GM18868 (cell line): ENCODE data around the gene PRDM12.

Source experiments
- ATAC-seq: cut with Tn5 transposase; IDR thresholded peaks from one replicate; pipeline ENCODE4 v1.9.1; 2021; ENCODE audit warnings: mild to moderate bottlenecking, moderate library complexity; ENCODE audit not compliant: unreplicated experiment

The PRDM12 gene

DNA sequence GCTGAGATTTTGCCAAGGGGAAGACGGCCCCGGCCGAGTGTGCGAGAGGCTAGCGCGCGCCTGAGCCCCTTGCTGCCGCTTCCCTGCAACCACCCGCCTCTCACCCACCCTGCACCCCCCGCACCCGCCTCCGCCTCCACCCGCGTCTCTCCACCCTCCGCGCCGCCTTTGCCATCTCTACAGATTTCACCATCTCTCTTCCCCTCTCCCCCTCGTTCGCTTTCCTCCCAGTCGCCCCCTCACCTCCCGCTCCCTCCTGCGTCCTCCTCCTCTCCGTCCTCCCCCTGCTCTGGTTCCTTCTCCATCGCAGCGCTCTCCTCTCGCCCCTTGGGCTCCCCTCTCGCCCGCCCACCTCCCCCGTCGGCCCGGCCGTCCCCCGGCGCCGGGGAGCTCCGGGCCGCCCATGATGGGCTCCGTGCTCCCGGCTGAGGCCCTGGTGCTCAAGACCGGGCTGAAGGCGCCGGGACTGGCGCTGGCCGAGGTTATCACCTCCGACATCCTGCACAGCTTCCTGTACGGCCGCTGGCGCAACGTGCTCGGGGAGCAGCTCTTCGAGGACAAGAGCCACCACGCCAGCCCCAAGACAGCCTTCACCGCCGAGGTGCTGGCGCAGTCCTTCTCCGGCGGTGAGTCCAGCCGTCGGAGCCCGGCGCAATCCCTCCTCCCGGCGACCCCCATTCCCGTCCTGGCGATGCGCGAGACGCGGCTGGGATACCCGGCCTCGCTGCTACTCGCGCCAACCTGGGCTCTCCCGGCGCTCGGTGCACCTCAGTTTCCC is at the start of gene PRDM12:
Gene PRDM12, plus strand, starts transcription at position 344 of the 778 bp plus-strand sequence. Its CDS starts 60 bp downstream, at position 404.
- ATAC-seq: no peak

DNA sequence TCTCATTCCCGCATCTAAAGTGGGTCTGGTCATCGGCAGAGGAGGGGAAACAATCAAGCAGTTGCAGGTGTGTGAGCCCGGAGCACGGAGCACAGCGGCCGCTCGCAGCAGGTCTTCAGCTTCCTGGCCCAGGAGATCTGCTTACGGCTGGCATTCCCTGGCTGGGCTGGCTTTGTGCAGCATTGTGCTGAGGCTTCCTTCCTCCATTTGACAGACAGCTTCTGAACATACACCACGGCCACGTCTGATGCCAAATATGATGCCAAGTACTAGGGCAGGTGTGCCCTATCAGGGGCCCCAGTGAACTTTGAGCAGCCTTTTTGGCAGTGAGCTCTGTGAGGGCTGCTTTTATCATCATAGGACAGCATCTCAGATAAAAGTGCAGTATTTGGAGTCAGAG is 47.9 kb upstream of the PRDM12 start:
- ATAC-seq: no peak

DNA sequence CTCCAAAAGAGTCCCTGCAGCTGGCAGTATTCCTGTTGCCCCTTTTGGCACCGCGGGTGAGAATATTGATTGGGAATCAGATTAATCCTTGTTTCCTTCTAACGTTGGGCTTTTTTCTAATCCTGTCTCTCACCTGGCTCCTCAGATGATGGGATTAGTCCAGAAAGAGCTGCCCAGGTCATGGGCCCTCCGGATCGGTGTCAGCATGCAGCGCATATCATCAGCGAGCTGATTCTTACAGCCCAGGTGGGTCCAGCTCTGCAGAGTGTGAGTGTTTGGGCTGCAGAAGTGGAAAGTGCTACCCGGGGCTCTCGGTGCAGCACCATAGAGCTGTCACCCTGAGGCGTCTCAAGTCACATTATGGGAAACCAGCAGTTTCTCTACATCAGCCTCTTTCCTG is 40.9 kb upstream of the PRDM12 start:
- ATAC-seq: no peak

DNA sequence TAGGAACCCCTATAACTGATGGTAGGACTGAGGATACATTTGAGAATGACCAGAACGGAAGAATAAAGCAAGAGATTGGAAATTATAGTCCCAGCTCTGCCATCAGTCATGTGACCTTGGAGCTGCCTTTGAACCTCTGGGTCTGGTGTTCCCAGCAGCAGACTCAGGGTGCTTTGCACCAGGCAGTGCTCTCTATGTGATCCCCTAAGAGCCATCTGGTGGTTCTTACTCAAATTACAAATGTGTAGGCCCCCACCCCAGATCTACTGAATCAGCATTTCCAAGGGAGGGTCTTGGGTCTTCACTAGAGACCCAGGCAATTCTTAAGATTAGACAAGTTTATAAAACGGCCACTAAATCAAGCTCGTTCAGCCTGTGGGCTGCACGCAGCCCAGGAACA is 40.2 kb upstream of the PRDM12 start:
- ATAC-seq: no peak

DNA sequence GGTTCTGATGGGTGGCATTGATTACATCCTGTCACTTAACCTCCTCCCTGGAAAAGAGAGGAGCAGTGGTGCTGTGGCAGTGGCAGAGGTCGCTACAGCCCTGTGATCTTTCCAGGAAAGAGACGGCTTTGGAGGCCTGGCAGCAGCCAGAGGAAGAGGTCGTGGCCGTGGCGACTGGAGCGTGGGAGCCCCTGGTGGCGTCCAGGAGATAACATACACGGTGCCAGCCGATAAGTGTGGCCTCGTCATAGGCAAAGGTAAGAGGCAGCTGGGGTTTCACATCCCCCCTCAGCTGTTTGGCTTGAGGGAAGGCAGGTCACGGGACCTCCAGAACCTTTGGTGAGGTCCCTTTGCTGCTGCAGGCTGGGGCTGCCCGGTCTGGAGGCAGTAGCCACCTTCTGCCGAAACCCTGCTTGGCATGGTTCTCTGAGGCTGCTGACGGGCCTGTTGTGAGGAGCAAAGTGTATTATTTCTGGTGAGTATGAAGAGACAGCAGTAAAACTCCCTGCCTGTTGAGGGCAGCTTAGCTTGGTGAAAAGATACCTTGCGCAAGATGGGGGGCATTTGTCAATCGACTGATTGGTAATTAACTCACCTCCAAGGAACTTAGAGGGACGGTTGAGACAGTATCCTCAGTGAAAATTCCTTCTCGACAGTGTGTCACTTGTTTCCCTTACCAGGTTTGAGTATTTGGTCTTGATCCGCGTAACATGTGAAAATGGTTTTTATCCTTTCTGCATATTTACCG is 38.0 kb upstream of the PRDM12 start:
- no peak for ATAC-seq

DNA sequence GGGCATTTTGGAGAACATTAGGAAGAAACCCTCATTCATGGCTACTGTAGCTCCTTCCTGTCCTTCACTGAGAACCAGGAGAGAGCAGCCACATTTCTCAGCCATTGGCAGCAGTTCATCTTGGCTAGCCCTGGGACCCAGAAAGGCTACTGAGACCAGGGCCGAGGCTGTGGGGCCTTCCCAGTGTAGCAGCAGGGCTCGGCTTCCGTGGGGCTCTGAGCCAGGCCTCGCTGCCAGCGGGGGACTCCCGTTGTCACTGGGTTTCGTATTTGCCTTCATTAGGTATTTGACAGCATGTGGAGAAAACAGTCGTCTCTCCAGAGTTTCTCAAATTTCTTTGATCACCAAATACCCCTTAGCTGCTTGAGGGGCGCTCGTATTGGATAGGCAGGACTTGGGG is 37.3 kb upstream of the PRDM12 start:
- no peak for ATAC-seq

DNA sequence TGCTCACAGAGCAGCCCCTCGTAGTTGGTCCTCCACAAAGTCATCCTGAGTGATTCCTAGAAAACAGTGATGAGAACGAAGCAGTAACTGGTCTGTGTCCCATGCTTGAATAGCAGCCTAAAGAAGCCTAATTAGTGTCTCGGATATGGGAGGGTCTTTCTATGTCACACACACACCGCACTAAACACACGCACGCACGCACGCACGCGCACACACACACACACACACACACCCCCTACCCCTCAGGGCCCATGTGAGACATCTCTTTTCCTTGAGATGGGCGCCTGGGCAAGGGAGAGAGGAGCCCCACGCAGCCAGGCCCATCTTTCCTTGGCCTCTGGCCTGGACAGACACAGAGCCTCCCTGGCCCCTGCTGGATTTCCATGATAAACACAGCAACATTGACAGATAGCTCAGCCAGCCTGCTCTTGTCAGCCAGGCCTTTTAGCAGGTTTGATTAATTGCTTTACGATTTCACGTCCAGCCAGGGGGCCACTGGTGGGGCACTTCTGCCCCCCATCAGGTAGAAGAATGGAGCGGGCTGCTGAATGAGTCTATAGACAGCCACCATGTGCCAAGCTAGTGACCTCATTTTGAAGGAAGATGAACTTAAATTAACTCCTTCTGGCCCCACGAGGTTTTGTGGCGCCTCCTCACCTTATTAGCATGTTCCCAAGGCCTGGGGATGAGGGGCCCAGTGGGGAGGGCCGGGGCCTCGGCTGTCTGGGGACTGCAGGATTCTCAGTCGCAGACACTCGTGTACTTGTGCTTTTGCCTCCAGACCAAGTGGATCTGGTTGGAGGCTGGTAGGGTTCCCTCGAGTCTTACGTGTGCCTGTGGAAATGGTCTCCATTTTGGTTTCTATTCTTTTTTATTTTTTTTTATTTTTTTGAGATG is 36.2 kb upstream of the PRDM12 start:
- ATAC-seq: no peak

DNA sequence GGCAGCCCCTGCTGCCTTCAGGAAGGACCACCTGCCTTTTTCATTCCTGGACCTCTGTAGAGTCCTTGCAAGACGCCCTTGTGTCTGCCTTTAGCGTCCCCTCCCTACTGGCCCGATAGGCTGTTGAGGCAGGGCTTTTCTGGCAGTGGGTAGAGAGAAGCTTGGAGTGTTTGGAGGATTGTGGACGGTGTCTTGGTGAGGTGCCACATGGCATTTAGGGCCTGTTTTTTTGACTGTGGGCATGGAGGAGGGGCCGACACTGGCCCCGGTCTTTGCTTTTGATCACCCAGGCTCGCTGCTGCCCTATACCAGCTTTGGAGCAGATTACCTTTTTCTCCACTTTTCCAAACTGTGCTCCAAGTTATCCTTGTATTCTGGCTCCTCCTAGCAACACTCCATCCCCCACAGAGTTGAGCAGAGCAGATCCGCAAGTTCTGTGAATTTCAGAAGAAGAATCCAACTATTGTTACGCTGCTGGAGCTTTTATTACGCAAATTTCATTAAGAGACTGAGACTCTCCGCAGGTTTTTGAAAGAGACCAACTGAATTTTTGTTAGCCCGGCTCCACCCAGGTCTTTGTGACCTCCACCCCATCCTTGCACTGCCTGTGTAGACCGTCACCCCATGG is 34.8 kb upstream of the PRDM12 start:
- no peak for ATAC-seq

DNA sequence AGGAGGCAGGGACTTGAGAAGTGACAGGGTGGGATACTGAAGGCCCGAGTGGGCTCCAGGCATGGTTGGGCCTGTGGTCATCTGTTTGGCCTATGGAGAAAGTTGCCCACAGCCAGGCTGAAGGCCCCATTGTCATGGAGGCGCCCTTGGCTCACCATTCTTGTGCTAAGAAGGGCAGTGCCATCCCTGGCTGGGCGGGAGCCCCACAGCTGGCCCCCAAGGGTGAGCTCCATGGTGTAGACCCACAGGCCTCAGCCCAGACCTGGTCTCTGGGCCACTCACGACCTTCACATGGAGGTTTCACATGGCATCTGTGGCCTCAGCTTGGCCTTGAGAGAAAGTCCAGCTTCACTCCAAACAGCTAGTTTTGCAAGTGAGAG is 34.3 kb upstream of the PRDM12 start:
- ATAC-seq: no peak

DNA sequence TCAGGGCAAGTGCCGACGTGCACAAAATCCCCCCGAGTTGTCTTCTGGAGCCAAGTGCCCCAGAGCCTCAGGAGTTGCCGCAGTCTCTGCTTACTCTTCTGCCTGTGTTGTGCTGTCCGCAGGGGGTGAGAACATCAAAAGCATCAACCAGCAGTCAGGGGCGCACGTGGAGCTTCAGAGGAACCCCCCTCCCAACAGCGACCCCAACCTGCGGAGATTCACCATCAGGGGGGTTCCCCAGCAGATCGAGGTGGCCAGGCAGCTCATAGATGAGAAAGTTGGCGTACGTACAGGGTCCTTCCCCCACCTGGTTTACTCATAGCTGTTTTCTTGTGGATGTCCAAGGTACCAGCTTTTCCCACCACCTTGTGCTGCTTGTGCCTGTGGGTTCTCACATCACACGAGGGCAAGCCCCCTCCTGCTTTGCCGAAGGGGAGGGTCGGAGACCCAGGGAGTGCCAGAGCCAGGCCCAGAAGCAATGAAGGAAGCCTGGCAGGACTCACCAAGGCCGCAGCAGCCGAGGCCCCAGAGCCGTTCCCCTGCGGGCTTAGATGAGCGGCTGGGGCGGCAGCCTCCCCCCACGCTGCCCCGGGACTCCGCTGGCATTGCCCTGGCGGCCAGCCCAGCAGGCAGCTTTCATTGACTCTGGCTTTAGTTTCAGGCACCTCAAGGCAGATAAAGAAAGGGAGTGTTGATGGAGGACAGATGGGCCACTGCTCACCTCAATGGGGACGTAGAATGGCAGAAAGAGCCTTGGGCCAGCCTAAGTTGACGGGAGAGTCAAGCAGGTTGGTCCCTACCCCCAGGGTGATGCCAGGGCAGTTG is 33.7 kb upstream of the PRDM12 start:
- ATAC-seq: no peak

DNA sequence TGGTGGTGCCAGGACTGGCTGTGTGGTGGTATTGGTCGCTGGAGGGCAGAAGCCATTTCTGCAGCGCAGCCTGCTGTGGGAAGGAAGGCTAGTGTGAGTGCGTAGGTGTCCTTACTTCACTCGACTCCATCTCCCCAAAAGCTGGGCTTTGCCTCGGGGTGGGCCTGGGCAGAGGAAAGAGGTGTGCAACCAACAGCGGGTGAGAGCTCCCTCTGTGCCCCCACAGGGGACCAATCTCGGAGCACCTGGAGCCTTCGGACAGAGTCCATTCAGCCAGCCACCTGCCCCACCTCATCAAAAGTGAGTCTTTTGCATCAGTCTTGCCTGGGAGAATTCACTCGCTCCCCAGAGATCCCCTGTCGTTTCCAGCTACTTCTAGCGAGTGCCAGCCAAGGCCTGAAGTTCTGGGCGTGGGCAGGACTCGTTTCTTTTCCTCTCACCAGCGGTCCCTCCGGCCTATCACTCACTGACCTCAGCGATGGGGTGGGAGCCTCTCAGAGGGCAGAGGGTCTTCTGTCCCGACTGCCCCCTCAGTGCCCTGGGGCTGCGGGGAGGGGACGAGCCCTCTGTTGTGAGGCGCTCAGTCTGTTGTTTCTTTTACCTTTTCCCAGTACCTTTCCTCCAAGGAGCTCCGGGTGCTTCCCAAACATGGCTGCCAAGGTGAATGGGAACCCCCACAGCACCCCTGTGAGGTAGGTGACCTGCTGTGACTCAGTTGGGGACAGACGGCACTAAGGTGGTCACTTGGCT is 32.9 kb upstream of the PRDM12 start:
- no peak for ATAC-seq

DNA sequence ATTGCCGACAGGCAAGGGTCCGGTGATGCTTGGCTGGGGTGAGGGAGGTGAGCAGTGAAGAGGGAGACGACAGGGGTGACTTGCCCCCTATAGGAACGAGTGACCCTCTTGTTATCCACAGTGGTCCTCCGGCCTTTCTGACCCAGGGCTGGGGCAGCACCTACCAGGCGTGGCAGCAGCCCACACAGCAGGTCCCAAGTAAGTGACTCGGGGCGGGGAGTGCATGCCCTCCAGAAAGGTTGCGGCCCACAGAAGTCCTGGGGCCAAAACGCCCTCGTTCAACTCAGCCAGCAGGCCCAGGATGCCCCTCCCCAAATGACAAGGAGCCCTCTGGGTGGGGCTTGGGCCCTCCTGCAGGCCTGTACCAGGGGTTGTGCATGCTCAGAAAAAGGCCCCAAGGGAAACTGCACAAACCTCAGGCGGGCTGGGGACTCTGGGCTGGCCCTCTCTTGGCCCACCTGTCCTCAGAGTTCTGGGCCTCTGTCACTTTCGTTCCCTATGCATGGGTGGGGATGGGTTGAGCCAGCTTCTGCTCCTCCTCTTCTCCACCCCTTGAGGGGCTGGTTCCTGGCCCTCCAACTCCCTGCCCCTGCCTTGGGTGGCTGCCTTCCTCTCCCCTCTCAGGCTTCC is 32.2 kb upstream of the PRDM12 start:
- no peak for ATAC-seq

DNA sequence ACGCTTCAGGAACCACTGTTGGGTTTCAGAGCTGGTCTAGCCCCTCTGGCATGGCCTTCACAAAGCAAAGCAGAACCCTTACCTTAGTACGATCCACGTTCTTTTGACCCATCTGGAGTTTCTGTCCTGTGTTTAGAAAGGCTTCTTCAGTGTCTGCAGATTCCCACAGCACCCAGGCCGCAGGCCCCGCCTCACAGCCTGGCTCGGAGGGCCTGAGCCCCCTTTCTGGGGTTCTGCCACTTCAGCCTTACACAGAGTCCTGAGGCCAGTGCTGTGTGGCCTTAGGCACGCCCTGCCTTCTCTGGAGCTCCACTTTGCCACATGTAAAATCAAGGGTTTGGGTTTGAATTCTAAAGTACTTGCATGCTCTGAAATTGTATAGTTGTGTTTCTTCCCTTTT is 31.6 kb upstream of the PRDM12 start:
- no peak for ATAC-seq

DNA sequence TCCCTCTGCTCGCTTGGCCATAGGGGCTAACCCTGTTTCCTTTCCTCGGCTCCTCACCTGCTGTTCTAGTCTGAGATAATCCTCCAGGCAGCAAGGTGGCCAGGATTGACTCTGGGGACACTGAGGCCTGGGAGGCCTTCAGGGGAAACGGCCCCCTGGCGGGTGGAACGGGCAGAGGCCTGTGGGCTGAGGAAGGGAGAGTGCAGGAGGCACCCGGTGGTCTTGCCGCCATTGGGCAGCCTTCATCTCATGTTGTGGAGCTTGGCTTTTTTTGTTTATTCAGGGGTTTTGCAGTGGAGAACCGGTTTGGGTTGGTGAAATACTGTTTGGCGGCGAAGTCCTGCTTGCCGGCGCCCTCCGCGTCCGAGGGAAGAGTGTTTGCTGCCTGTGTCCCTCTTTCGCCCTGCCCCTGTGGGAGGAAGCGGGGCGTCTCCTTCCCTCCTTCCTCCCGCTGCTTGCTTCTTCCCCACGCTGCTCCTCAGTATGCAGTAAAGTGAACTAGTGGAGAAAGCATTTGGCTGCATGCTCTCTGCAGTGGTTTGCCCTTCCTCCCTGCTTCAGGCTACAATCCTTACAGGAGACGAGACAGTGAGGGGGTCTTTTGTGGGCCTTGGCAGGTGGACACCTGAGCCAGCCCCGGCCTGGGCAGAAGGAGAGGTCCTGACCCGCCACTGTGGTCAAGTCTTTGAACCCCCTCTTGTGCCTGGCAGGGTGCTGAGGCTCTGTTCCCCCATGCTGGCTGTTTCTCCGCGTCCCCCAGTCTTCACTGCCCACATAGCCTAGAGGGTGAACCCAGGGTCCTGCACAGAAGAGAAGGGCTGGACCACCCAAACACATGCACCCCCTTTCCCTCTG is 30.8 kb upstream of the PRDM12 start:
- no peak for ATAC-seq

DNA sequence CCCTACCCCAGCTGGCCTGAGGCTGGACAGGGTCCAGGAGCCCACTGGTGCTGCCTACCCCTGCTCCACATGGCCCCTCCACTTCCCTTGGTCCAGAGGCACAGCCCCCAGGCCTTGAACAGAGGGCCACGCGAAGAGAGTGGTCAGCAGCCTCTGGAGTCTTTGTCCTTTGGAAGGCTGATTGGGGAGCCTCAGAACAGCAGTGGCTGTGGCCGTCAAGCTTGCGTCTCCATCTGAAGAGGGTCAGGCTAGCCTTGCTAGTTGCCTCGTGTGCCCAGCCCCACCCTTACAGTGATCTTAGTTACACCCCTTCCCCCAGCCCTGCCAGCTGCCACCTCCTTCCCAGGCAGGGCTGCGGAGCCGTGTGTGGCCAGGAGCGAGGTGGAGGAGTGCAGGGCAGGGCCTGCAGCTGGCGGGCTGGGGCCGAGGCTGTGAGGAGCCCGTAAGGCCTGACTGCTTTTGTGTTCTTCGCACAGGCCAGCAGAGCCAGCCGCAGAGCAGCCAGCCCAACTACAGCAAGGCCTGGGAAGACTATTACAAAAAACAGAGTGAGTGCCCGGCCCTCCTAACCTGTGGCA is 30.1 kb upstream of the PRDM12 start:
- no peak for ATAC-seq

DNA sequence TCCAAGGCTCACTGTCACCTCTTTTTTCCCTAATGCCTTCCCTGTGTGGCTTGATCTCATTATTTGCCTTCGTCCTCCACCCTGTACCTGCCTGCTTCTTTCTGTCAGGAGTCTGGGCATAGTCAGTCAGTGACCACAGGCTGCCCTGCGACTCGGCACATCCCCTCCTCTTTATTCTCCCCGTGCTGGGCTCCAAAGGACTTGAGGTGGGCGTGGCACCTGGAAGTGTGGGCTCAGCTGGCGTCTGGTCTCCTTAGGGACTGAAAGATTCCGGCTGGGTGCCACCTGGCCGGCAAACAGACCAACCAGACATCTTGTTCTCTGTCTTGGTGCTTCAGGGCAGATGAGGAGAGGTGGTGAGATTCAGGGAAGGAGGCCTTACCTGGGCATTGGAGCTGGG is 29.6 kb upstream of the PRDM12 start:
- no peak for ATAC-seq

DNA sequence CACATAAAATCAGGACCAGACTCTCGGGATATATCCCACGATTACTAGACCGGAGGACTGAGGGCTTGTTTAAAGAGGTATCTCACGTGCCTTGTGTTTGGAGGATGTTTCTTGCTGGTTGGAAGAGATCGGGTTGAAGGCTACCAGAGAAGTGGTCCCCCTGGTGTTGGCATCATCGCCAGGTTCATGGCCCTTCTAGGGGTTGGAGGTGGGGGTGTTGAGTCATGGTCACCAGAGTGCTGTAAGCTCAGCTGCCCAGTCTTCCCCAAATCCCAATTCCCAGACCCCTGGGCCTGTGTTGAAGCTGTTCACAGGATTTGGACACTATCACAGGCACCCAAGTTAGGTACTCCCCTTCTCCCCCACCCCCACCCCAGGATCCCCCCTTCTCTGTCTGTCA is 29.1 kb upstream of the PRDM12 start:
- ATAC-seq: no peak
